Stimulated activated CD4-positive, alpha-beta T cell treated with anti-CD3 and anti-CD28 coated beads, Interleukin-4, amount 100 ng/mL, for 4 hours (primary cell): ENCODE data around the gene NECTIN1.

Experiments used
- DNase-seq, 2 experiments: peaks; one replicate each; pipeline ENCODE4 v3.0.0-alpha.2; 2020

The NECTIN1 gene

GRCh38 chr11:119691020-119691666, 37.9 kb downstream of the NECTIN1 start:
- no peak for DNase-seq

GRCh38 chr11:119689302-119689701, 39.7 kb downstream of the NECTIN1 start:
- DNase-seq, result no peak

- DNase-seq, result no peak
Observed at GRCh38 chr11:119688356-119688755, 40.6 kb downstream of the NECTIN1 start.

GRCh38 chr11:119687373-119688046, 41.5 kb downstream of the NECTIN1 start:
- no peak for DNase-seq

GRCh38 chr11:119686177-119686882, 42.7 kb downstream of the NECTIN1 start:
- no peak for DNase-seq

GRCh38 chr11:119685111-119685746, 43.8 kb downstream of the NECTIN1 start:
- DNase-seq, result no peak

GRCh38 chr11:119684361-119685110, 44.5 kb downstream of the NECTIN1 start:
- DNase-seq, result no peak

- no peak for DNase-seq
Observed at GRCh38 chr11:119683783-119684182, 45.2 kb downstream of the NECTIN1 start.

- no peak for DNase-seq
Observed at GRCh38 chr11:119681361-119681910, 47.6 kb downstream of the NECTIN1 start.

- no peak for DNase-seq
Observed at GRCh38 chr11:119680541-119681360, 48.2 kb downstream of the NECTIN1 start.

GRCh38 chr11:119679346-119679745, 49.7 kb downstream of the NECTIN1 start:
- DNase-seq, result no peak

GRCh38 chr11:119678351-119678750, 50.6 kb downstream of the NECTIN1 start:
- DNase-seq, result no peak

- DNase-seq, result no peak
Observed at GRCh38 chr11:119677840-119678239, 51.2 kb downstream of the NECTIN1 start.

- DNase-seq, result no peak
Observed at GRCh38 chr11:119676461-119677020, 52.5 kb downstream of the NECTIN1 start.

GRCh38 chr11:119673759-119674336, 55.2 kb downstream of the NECTIN1 start:
- peak; percentile 18 to 24 for DNase-seq

GRCh38 chr11:119673052-119673758, 55.8 kb downstream of the NECTIN1 start:
- no peak for DNase-seq

- DNase-seq, result no peak
Observed at GRCh38 chr11:119672597-119672996, 56.4 kb downstream of the NECTIN1 start.

- no peak for DNase-seq
Observed at GRCh38 chr11:119671561-119672015, 57.4 kb downstream of the NECTIN1 start.

GRCh38 chr11:119671051-119671450, 57.9 kb downstream of the NECTIN1 start:
- no peak for DNase-seq

- DNase-seq, result no peak
Observed at GRCh38 chr11:119669487-119669886, 59.5 kb downstream of the NECTIN1 start.
